Uterine smooth muscle cell (primary cell): ENCODE measurements around the gene GNAI3. TPM values are rescaled to one million over a fixed set of nuclear protein-coding genes. Genes with fewer than 3 reads are reported as not detected.

Experiments
- total RNA-seq: library from RNA; depleted of rRNA; stranded (reverse); fragments of >200 nt; gene quantifications from 2 replicates; pipeline ENCODE4 v1.2.3, GENCODE V29; 2014

The GNAI3 gene
- total RNA-seq: 16.5 and 23.9 TPM in 2 replicates

GRCh38 chr1:109548321-109549267 is at the start of gene GNAI3:
TSS of gene GNAI3 (plus strand) at chr1:109548615. CDS start at chr1:109548721, 106 bp downstream.

DNA sequence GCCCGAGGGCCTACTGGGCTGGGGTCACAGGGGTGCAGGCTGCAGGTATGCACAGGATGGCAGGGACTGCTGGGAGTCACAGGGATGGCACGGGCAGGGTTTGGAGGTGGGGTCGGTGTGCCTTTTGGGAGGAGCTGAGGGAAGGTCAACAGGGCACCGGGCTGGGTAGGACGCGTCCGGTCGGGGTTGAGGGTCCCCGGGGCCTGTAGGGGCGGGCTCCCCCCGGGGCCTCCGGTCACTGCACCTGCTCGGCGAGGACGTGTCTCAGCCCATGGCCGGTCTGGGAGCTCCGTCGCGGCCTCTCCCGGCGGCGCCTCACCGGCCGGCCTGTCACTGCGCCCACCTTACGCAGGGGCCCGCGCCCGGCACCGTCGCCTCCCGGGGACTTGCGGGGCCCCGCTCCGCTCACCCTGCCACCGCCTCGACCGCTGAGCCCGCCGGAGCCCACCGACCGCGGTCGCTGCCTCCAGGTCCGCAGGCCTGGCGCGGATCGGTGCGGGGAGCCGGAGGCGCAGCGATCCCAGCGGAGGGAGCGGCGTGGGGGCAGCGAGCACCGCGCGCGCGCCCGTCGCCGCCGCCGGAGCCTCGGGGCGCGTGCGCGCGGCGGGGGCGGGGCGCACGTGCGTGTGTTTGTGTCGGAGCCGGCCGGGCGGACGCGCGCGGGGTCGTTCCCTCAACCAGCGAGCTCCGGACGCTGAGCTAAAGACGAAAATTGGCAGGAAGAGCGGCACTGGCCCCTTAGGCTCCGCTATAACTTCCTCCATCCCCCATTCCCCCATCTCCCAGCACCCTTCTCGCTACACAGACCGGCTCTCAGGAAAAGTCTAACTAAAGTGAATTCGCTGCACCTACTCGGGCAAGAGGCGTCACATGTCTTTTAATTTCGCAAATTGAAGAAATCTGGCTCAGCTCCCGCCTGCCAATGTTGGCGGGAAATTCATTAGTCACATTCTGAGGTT is 39.0 kb upstream of the GNAI3 start, which contains the start of gene AMIGO1:
Gene AMIGO1 (minus strand): TSS at position 552 of the 959 bp plus-strand sequence. CDS start 815 bp downstream, outside the sequence.

DNA sequence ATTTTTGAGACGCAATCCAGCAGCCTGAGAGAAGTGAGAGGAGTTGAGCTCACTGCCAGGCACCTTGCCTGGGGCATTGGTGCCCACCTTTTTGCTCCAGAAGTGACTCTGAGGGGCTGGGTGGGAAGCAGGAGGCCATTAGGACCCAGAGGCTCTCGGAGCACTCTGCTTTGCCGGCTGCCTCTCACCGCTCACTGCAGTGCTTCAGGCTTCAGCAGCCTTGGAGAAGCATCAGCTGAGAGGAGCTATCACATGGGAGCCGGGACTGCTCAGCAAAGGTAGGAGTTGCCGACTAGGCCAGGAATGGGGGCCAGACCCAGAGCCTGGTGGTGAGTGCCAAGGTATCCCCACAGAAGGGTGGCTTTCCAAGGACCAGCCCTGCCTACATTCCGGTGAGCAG is 8.7 kb upstream of the GNAI3 start, which contains the start of gene GPR61:
Gene GPR61 (plus strand): TSS at position 197 of the 400 bp plus-strand sequence. CDS start 3,151 bp downstream, outside the sequence.

DNA sequence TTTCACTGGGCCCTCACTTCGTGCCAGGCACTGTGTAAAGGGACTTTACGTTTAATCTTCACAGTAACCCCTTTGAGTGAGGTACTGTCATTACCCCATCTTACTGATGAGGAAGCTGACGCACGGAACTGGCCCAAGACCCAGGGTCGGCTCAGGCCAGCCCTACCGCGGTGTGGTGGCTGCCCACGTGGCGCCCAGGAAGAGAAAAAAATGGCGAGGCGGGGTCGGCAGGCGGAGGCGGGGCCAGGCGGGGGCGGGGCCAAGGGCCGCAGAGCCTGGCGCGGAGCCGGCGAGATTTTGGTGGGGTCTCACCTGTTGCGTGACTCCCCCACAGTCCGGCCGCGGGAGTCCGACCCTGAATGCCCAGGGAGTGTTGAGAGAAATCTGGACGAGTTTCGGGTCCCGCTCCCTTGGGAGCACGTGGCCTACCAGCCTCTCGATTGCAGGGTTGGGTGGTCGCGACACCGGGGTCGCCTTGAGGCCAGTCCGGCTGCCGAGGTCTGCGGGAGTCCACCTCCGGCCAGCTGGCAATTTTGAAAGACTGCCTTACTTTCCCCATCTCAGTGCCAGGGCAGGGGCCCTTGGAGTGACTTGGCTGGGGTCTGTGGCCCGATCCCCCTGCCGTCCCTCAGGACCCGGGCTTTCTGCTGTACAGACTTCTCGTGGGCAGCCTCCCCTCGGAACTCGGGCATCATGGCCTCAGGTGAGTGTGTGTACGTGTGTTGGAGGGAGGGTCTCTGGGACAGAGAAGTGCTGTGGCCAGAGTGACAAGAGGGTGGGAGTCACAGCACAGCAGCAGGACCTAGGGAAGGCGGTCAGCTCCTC is 71.4 kb downstream of the GNAI3 start, which contains the start of the genes AMPD2 and GNAT2:
Gene AMPD2 (plus strand): TSS at position 262 of the 825 bp plus-strand sequence. CDS start 1,339 bp downstream, outside the sequence.
Gene GNAT2 (minus strand): TSS at position 41 of the 825 bp plus-strand sequence. CDS start 6,746 bp downstream, outside the sequence.

GRCh38 chr1:109655615-109656519 is 107.5 kb downstream of the GNAI3 start, which contains the start of gene GSTM4:
TSS of gene GSTM4 (plus strand) at chr1:109656099. CDS start at chr1:109656390, 291 bp downstream.

DNA sequence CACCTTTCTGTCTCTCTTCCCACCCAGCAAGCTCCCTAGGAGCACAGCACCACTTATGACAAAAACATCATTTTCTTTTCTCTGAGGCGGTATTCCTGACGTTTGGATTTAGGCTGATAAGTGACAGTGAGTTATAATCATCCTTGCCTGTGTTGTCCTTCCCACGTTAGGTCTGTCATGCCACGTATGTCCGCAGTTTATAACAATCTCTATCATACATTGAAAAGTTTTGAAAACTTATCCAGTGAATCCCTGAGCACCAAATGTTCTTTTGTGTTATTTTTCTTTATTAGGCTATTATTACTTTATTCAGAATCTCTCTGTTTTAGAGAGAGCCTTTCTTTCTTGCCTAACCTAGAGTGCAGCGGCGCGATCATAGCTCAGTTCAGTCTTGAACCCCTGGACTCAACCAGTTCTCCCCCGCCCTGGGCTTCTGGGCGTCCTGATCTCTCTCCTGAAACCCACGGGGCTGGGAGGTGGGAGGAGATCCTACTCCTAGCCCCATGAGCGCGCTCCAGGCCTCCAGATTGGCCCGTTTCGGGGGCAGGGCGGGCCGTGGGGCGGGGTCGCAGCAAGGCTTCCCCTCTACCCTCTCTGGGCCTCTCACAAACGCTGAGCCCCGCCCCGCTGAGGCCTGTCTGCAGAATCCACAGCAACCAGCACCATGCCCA is 119.2 kb downstream of the GNAI3 start, which contains the start of gene GSTM2:
Gene GSTM2 (plus strand): TSS at position 606 of the 671 bp plus-strand sequence. CDS start 59 bp downstream, at position 665.

Other genes with a start within 250 kb of the GNAI3 start
- not detected in 2 replicates for gene MYBPHL, start 241.6 kb upstream of the GNAI3 start, total RNA-seq
- 5.8 and 12.6 TPM in 2 replicates for gene SORT1, start 150.7 kb upstream of the GNAI3 start, total RNA-seq
- 57.1 and 72.8 TPM in 2 replicates for gene PSMA5, start 122.2 kb upstream of the GNAI3 start, total RNA-seq
- 0.75 and 1.3 TPM in 2 replicates for gene SYPL2, start 82.1 kb upstream of the GNAI3 start, total RNA-seq
- 1.9 and 2.1 TPM in 2 replicates for gene ATXN7L2, start 64.7 kb upstream of the GNAI3 start, total RNA-seq
- gene CYB561D1, start 54.5 kb upstream of the GNAI3 start, total RNA-seq: 5.4 and 6.5 TPM in 2 replicates
- 0.77 and 2.5 TPM in 2 replicates for gene AMIGO1, start 38.9 kb upstream of the GNAI3 start, total RNA-seq
- 0.11 and 0.25 TPM in 2 replicates for gene GPR61, start 8.7 kb upstream of the GNAI3 start, total RNA-seq
- 0.33 TPM in 1 of 2 replicates, not detected in the other for gene GNAT2, start 71.0 kb downstream of the GNAI3 start, total RNA-seq
- gene AMPD2, start 71.2 kb downstream of the GNAI3 start, total RNA-seq: 71.5 and 76.5 TPM in 2 replicates
- 14.4 and 14.6 TPM in 2 replicates for gene GSTM4, start 107.5 kb downstream of the GNAI3 start, total RNA-seq
- gene GSTM2, start 119.4 kb downstream of the GNAI3 start, total RNA-seq: 10.5 and 24.7 TPM in 2 replicates
- gene GSTM1, start 139.2 kb downstream of the GNAI3 start, total RNA-seq: 0.37 and 15.3 TPM in 2 replicates
- 1.00 and 1.5 TPM in 2 replicates for gene GSTM5, start 163.6 kb downstream of the GNAI3 start, total RNA-seq
- 43.3 and 140 TPM in 2 replicates for gene GSTM3, start 192.4 kb downstream of the GNAI3 start, total RNA-seq
- gene EPS8L3, start 215.3 kb downstream of the GNAI3 start, total RNA-seq: not detected in 2 replicates